ENCODE results near the gene UBE2M. TPM values are rescaled to one million over a fixed set of nuclear protein-coding genes. Genes with fewer than 3 reads are reported as not detected.
"Not testable (repeated sequence)": the region's sequence is repeated elsewhere in the genome, so short reads cannot be mapped to it uniquely, and the experiment has no call there.

UBE2M gene
- total RNA-seq, 1 experiment from 2014 or later, result 133 TPM

DNA sequence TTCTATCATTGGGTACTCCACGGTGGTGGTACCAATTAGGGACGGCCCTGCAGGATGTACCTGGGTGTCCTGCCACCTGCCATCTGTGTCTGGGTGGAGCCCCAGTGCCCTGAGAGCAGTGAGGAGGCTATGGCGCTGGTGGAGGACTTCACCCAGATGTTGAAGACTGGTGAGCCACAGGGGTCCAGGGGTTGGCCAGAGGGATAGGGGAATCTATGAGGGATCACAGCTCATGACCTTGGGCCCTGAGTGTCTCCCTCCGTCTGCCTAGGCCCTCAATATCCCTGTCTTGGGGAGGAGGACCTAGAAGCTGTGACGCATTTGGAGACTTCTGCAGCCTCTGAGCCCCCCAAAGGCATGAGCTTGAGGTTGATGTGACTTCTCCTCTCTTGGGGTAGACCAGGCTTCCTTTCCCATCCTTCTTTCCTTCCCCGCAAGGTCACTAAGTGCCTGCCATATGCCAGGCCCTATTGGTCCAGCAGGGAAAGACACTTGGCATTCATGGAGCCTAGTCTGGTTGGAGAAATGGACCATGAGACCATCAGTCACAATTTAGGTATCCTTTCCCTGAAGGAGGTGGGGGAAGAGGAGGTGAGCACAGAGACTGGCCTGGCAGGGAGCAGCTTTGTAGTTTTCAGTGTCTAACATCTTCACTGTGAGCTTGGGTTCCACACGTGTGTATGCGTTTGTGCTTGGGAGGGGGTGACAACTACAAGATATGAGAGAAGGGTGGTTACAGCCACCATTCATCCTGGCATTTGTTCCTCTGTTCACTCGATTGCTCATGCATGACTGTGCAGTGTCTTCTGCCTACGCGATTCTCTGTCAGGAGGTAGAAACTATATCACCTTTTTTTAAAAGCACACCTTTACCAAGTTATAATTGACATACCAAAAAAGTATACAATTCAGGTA, 19.9 kb upstream of the UBE2M start:
- Histone ChIP-seq H3K9me3 (no peaks in the 10 kb centered on the region), H3K36me3 (ENCODE audit: control insufficient read depth, insufficient read depth, low read length) (no peaks in the 10 kb centered on the region; the same call in 1 of the 2 replicates), H3K4me1 (no peaks in the 10 kb centered on the region), H3K27me3 (replicated peaks; ENCODE audit: control insufficient read depth, insufficient read depth, low read length) (no peaks in the 10 kb centered on the region), H3K4me3 (ENCODE audit: low read depth, low read length) (no peak overlapping the region)
- H3K9me3 Mint-ChIP-seq (ENCODE audit: unreplicated experiment), result no peaks in the 10 kb centered on the region
- POLR2A ChIA-PET, result no interaction called here
- no peak overlapping the region for H3K4me3 Mint-ChIP-seq (ENCODE audit: unreplicated experiment)
- peaks cover 10% of the 10 kb centered on the region for H3K4me1 Mint-ChIP-seq (ENCODE audit: low read depth, unreplicated experiment)
- no peak for TF ChIP-seq CTCF (IDR thresholded peaks at IDR 0.05; ENCODE audit: insufficient read depth in 1 of 2, low read depth in 1 of 2, low read length in 1 of 2, severe bottlenecking in 1 of 2, unreplicated experiment in 1 of 2)
- CTCF ChIA-PET, result no interaction called here
- BruUV-seq (replicated peaks), result no TSS peak
- no peak overlapping the region for H3K27ac Mint-ChIP-seq (ENCODE audit: unreplicated experiment)
- no peak for DNase-seq
- H3K27me3 Mint-ChIP-seq (ENCODE audit: insufficient read depth, unreplicated experiment), result no peaks in the 10 kb centered on the region
- intact Hi-C loops (cut with micrococcal nuclease; ENCODE audit: unreplicated experiment), result no loop called here
- peaks cover 30% of the 10 kb centered on the region for H3K36me3 Mint-ChIP-seq (ENCODE audit: insufficient read depth, unreplicated experiment)

DNA sequence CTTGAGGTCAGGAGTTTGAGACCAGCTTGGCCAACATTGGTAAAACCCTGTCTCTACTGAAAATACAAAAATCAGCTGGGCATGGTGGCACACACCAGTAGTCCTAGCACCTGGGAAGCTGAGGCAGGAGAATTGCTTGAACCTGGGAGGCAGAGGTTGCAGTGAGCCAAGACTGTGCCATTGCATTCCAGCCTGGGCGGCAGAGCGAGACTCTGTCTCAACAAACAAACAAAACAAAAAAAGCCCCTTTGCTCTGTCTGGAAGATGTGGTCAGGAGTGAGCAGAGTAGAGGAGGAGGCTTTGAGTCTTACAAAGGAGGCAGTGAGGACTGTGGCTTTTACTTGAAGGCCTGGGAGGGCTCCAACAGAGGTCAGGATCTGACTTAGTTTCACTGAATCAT, 19.2 kb upstream of the UBE2M start:
- H3K4me3 ChIP-seq (ENCODE audit: low read depth, low read length); intact Hi-C loops (cut with micrococcal nuclease; ENCODE audit: unreplicated experiment); BruUV-seq (replicated peaks); H3K27me3 Mint-ChIP-seq (ENCODE audit: insufficient read depth, unreplicated experiment); CTCF ChIA-PET; H3K9me3 Mint-ChIP-seq (ENCODE audit: unreplicated experiment); POLR2A ChIA-PET; H3K36me3 ChIP-seq (ENCODE audit: control insufficient read depth, insufficient read depth, low read length); H3K4me3 Mint-ChIP-seq (ENCODE audit: unreplicated experiment); H3K27ac Mint-ChIP-seq (ENCODE audit: unreplicated experiment); H3K27me3 ChIP-seq (replicated peaks; ENCODE audit: control insufficient read depth, insufficient read depth, low read length); DNase-seq; H3K4me1 ChIP-seq; H3K9me3 ChIP-seq: not testable (repeated sequence)
- peaks cover 10% of the 10 kb centered on the region for H3K4me1 Mint-ChIP-seq (ENCODE audit: low read depth, unreplicated experiment)
- H3K36me3 Mint-ChIP-seq (ENCODE audit: insufficient read depth, unreplicated experiment), result peaks cover 30% of the 10 kb centered on the region

DNA sequence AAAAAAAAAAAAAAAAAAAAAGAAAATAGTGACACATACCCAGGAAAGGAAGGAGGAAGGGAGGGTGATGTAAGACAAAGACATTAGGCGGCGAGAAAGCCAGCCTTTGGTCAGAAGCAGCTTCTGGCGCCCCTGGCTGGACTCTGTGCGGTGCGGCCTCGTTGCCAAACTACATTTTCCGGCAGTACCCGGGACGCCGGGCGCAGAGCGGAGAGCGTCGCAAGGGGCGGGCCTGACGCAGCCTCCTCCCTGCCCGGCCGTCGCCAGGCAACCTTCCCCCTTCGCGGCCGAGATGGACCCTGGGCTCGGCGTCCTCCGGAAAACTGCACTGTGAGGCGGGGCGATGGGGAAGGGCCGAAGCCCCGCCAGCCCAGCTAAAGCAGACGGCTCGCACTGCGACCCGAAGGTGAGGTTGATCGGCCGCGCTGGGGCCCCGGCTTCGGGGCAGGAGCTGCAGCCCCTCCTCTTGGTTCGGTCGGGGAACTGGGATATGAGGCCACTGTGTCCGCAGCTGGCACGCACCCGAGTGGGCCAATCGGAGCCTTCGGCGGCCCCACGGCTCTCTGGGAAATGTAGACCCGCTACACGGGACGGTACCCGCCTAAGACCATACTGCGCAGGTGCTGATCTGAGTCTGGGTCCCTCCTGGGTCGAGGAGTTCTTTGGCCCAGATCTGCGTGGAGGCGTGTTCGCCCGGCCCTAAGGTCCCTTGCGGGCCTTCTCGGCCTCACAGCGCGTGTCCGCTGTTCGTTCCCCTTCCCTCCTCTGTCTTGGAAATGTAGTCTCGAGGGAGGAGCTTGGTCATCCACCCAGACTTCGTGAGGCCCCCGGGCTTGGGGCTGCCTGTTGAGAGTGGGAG, 17.0 kb upstream of the UBE2M start:
- Mint-ChIP-seq H3K27me3 (ENCODE audit: insufficient read depth, unreplicated experiment) (no peaks in the 10 kb centered on the region), H3K4me3 (ENCODE audit: unreplicated experiment) (peak overlapping the region; percentile 87), H3K4me1 (ENCODE audit: low read depth, unreplicated experiment) (peaks cover 17% of the 10 kb centered on the region), H3K27ac (ENCODE audit: unreplicated experiment) (peak overlapping the region; percentile 98), H3K36me3 (ENCODE audit: insufficient read depth, unreplicated experiment) (peaks cover 25% of the 10 kb centered on the region), H3K9me3 (ENCODE audit: unreplicated experiment) (no peaks in the 10 kb centered on the region)
- BruUV-seq (replicated peaks), result TSS peak; percentile 61
- peak; percentile 90 to 93 for DNase-seq
- Histone ChIP-seq H3K4me1 (no peaks in the 10 kb centered on the region), H3K27me3 (replicated peaks; ENCODE audit: control insufficient read depth, insufficient read depth, low read length) (no peaks in the 10 kb centered on the region), H3K9me3 (no peaks in the 10 kb centered on the region), H3K36me3 (ENCODE audit: control insufficient read depth, insufficient read depth, low read length) (no peaks in the 10 kb centered on the region), H3K4me3 (ENCODE audit: low read depth, low read length) (peak overlapping the region; percentile 49)
- ChIA-PET CTCF (interaction anchor here (0.6 to 1.3 kb wide), 5 partner anchors 15 to 167 kb away, joined by 3 to 4 read pairs (median 3); partner anchors contain the start of genes TRIM28, UBE2M and ZNF584), POLR2A (interaction anchor here (0.6 to 2.0 kb wide), 5 partner anchors 16 to 257 kb away, joined by 4 to 21 read pairs (median 4); partner anchors contain the start of genes CHMP2A, TRIM28 and ZBTB45)
- intact Hi-C loops (cut with micrococcal nuclease; ENCODE audit: unreplicated experiment), result loop anchor here (1.0 kb wide), 2 partner anchors 31 to 56 kb away; partner anchors contain the start of genes TRIM28 and ZBTB45
- TF ChIP-seq CTCF (IDR thresholded peaks at IDR 0.05; ENCODE audit: insufficient read depth in 1 of 2, low read depth in 1 of 2, low read length in 1 of 2, severe bottlenecking in 1 of 2, unreplicated experiment in 1 of 2), result peak in 1 of 2 experiments; percentile 2

Data from Caco-2 (cell line).